Uterine smooth muscle cell (primary cell): ENCODE data around the gene SYT4. TPM values are rescaled to one million over a fixed set of nuclear protein-coding genes. Genes with fewer than 3 reads are reported as not detected.

Source experiments
- total RNA-seq: library from RNA; depleted of rRNA; stranded (reverse); fragments of >200 nt; gene quantifications from 2 replicates; pipeline ENCODE4 v1.2.3, GENCODE V29; 2014

SYT4 gene, protein sequence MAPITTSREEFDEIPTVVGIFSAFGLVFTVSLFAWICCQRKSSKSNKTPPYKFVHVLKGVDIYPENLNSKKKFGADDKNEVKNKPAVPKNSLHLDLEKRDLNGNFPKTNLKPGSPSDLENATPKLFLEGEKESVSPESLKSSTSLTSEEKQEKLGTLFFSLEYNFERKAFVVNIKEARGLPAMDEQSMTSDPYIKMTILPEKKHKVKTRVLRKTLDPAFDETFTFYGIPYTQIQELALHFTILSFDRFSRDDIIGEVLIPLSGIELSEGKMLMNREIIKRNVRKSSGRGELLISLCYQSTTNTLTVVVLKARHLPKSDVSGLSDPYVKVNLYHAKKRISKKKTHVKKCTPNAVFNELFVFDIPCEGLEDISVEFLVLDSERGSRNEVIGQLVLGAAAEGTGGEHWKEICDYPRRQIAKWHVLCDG
- total RNA-seq, result not detected in 2 replicates

GRCh38 chr18:43277164-43277600 is at the start of gene SYT4:
SYT4 (minus strand) TSS chr18:43277490; CDS start chr18:43277281, 209 bp downstream.

Other genes starting within 250 kb of the SYT4 start
- gene RIT2, start 161.8 kb downstream of the SYT4 start, total RNA-seq, result not detected in 2 replicates